Fibroblast of pulmonary artery (primary cell): ENCODE measurements around the gene OR52I1.

Experiments used
- DNase-seq: peaks from one replicate; pipeline ENCODE4 v3.0.0-alpha.2; 2010; ENCODE audit warnings: low read depth
- H3K4me3 ChIP-seq: replicated peaks from 2 replicates; pipeline ENCODE4 v1.5.1; 2011; ENCODE audit warnings: low read depth, mild to moderate bottlenecking, control low read depth, low read length, moderate library complexity
- CTCF ChIP-seq: IDR thresholded peaks from 2 replicates; pipeline ENCODE4 v1.5.1; 2011; ENCODE audit warnings: mild to moderate bottlenecking, control low read depth, low read length, inconsistent platforms; ENCODE audit errors: missing control alignments

The OR52I1 gene

GRCh38 chr11:4636962-4637661, 43.3 kb downstream of the OR52I1 start, which contains the start of gene OR51D1:
Gene OR51D1 (plus strand): TSS chr11:4637477. CDS start chr11:4639791, 2,314 bp downstream.
- TF ChIP-seq CTCF: peak; percentile 91
- peak; percentile 77 for DNase-seq
- H3K4me3 ChIP-seq: no peak within 1 kb of the TSS

- H3K4me3 ChIP-seq: no peak overlapping the region
- no peak for TF ChIP-seq CTCF
- DNase-seq: no peak
Observed at GRCh38 chr11:4637662-4638047, 43.8 kb downstream of the OR52I1 start.

GRCh38 chr11:4639931-4640330, 46.1 kb downstream of the OR52I1 start:
- no peak for DNase-seq
- H3K4me3 ChIP-seq: no peak overlapping the region
- no peak for TF ChIP-seq CTCF

- DNase-seq: no peak
- TF ChIP-seq CTCF: no peak
- H3K4me3 ChIP-seq: no peak overlapping the region
Observed at GRCh38 chr11:4641501-4641900, 47.7 kb downstream of the OR52I1 start.

- no peak overlapping the region for H3K4me3 ChIP-seq
- DNase-seq: no peak
- no peak for TF ChIP-seq CTCF
Observed at GRCh38 chr11:4642043-4642442, 48.2 kb downstream of the OR52I1 start.

- DNase-seq: no peak
- no peak for TF ChIP-seq CTCF
- no peak overlapping the region for H3K4me3 ChIP-seq
Observed at GRCh38 chr11:4643076-4643475, 49.2 kb downstream of the OR52I1 start.

- TF ChIP-seq CTCF: no peak
- no peak for DNase-seq
- no peak within 1 kb of the TSS for H3K4me3 ChIP-seq
Observed at GRCh38 chr11:4643682-4644081, 49.8 kb downstream of the OR52I1 start, which contains the start of gene OR51E1. Gene OR51E1 (plus strand): TSS chr11:4643982. CDS start chr11:4652527, 8,545 bp downstream.
